DMS79 (cell line): Measurements from ENCODE around the gene ACTR10.

Source experiments
- DNase-seq: peaks from one replicate; lab custom pipeline; 2025; lab: John Stamatoyannopoulos, UW

Gene ACTR10

GRCh38 chr14:58281969-58282368 lies 82.0 kb downstream of the ACTR10 start:
- no peak for DNase-seq

- DNase-seq: no peak
Observed at GRCh38 chr14:58282925-58283593, 83.1 kb downstream of the ACTR10 start.

GRCh38 chr14:58283730-58284129 lies 83.8 kb downstream of the ACTR10 start:
- no peak for DNase-seq

GRCh38 chr14:58285132-58285531 lies 85.2 kb downstream of the ACTR10 start:
- no peak for DNase-seq
